HG02885 (cell line): ENCODE measurements around the gene COBLL1.
A peak's percentile ranks its signal among the peaks of the same experiment; 100 is the strongest.

Source experiments
- ATAC-seq: cut with Tn5 transposase; IDR thresholded peaks from one replicate; pipeline ENCODE4 v1.9.1; 2021; ENCODE audit warnings: mild to moderate bottlenecking; ENCODE audit not compliant: unreplicated experiment, poor library complexity

The COBLL1 gene

GRCh38 chr2:164764474-164764873, 77.1 kb downstream of the COBLL1 start:
- ATAC-seq: no peak

- no peak for ATAC-seq
These were observed 78.2 kb downstream of the COBLL1 start for GRCh38 chr2:164763431-164763830.

- peak; percentile 18 for ATAC-seq
These were observed 79.7 kb downstream of the COBLL1 start for GRCh38 chr2:164761737-164762460.

GRCh38 chr2:164761201-164761600, 80.4 kb downstream of the COBLL1 start:
- ATAC-seq: peak; percentile 99

- no peak for ATAC-seq
These were observed 81.4 kb downstream of the COBLL1 start for GRCh38 chr2:164760179-164760578.

- ATAC-seq: no peak
These were observed 83.5 kb downstream of the COBLL1 start for GRCh38 chr2:164757934-164758695.

GRCh38 chr2:164756773-164757172, 84.8 kb downstream of the COBLL1 start:
- ATAC-seq: no peak

GRCh38 chr2:164755952-164756351, 85.7 kb downstream of the COBLL1 start:
- ATAC-seq: no peak

GRCh38 chr2:164754157-164755093, 87.2 kb downstream of the COBLL1 start:
- peak; percentile 53 for ATAC-seq

GRCh38 chr2:164752956-164753355, 88.7 kb downstream of the COBLL1 start:
- ATAC-seq: no peak

- no peak for ATAC-seq
These were observed 93.7 kb downstream of the COBLL1 start for GRCh38 chr2:164747783-164748433.

GRCh38 chr2:164747140-164747539, 94.5 kb downstream of the COBLL1 start:
- no peak for ATAC-seq

GRCh38 chr2:164746713-164747112, 94.9 kb downstream of the COBLL1 start:
- ATAC-seq: no peak

GRCh38 chr2:164745012-164745797, 96.4 kb downstream of the COBLL1 start:
- ATAC-seq: no peak

- no peak for ATAC-seq
These were observed 98.8 kb downstream of the COBLL1 start for GRCh38 chr2:164742738-164743317.

- no peak for ATAC-seq
These were observed 101.7 kb downstream of the COBLL1 start for GRCh38 chr2:164739966-164740365.

GRCh38 chr2:164737612-164738081, 104.0 kb downstream of the COBLL1 start:
- peak; percentile 74 for ATAC-seq

GRCh38 chr2:164735309-164735919, 106.2 kb downstream of the COBLL1 start:
- ATAC-seq: no peak
